GM12801 (cell line): ENCODE results near the gene NAGPA.

ENCODE experiments used
- TF ChIP-seq, protein P1 (sequence below): IDR thresholded peaks from one replicate; pipeline ENCODE4 v1.5.1; 2011; ENCODE audit warnings: control low read depth; ENCODE audit not compliant: insufficient read length; ENCODE audit errors: extremely low read depth

NAGPA gene

GRCh38 chr16:5011637-5012036, 22.1 kb downstream of the NAGPA start:
- TF ChIP-seq, protein P1, sequence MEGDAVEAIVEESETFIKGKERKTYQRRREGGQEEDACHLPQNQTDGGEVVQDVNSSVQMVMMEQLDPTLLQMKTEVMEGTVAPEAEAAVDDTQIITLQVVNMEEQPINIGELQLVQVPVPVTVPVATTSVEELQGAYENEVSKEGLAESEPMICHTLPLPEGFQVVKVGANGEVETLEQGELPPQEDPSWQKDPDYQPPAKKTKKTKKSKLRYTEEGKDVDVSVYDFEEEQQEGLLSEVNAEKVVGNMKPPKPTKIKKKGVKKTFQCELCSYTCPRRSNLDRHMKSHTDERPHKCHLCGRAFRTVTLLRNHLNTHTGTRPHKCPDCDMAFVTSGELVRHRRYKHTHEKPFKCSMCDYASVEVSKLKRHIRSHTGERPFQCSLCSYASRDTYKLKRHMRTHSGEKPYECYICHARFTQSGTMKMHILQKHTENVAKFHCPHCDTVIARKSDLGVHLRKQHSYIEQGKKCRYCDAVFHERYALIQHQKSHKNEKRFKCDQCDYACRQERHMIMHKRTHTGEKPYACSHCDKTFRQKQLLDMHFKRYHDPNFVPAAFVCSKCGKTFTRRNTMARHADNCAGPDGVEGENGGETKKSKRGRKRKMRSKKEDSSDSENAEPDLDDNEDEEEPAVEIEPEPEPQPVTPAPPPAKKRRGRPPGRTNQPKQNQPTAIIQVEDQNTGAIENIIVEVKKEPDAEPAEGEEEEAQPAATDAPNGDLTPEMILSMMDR, result no peak

DNA sequence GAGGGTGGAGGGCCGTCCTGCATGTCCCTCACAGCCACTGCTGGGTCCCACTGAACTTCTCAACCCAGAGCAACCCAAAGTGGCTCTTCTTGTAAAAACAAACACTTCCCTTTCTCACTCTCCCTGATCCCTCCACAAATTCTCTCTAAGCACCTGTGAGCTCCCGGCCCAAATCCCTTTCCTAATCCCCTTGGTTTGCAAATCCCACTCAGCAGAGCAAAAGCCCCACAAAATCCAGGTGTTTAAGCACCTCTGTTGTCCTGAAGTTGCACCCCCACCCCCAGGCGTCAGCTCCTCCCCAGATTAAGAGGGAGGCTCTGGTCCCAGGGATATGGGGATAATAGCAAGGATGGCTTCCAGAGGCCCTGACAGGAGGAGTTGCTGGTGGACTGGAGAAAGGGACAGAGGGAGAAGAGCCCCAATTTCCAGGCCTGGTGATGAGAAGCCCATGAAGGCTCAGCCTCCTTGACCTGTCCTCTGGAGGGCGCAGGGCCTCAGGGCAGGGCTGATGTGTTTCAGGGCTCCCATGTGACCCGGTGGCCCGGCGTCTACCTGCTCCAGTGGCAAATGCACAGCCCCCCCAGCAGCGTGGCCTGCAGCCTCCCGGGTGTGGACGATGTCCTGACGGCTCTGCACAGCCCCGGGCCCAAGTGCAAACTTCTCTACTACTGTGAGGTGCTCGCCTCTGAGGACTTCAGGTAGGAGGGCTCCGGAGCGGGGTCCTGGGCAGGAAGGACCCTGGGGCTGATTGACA, 23.0 kb downstream of the NAGPA start:
- TF ChIP-seq, protein P1, result no peak

GRCh38 chr16:5008311-5008731, 25.4 kb downstream of the NAGPA start:
- TF ChIP-seq, protein P1, result no peak

DNA sequence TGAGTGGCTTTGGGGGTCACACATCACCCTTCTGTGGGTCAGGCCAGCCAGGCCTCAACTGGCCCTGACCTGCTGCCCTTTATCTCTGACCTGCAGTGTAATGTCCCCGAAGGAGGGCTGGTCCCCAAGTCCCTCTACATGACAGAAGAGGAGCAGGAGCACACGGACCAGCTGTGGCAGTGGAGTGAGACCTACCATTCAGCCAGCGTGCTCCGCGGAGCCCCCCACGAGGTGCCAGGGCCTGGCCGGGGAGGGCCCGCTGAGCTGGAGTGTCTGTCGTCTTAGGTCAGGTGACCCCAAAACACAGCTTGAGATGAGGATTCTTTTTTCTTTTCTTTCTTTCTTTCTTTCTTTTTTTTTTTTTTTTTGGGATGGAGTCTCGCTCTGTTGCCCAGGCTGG, 26.5 kb downstream of the NAGPA start:
- TF ChIP-seq, protein P1, result no peak

DNA sequence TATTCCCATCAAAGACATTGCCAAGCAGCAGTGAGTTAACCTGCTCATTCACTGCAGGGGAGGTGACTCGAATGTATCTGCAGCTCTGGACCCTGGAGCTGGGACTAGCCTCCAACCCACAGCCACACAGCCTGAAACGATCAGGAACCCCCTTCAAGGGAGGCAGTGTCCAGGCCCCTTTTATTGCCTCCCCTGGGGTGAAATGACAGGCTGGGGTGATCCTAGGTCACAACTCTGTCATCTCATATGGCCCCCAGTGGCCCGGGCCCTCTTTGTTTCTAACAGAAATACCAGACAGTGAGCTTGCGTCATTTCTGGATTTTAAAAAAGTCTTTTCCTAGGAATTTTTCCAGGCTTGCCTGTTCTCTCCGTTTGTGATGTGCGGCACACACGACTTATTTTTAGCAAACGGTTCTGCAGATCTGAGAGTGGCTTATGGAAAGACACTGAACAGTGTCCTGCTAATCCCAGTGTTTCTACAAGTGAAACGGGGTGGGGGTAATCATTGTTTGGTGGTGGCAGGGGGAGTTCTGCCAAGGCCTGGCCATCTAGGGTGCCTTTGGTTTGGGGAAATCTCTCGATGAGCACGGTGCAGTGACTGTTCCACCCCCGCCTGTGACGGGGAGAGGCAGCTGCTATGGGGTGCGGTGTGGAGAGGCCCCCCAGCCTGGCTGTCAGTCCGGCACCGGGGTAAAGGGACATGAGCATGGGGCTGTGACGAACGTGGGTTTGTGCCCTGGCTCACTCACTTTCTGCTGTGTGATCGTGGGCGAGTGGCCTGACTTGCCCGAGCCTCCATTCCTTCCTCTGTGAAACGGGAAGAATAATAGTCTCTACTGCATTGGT, 27.2 kb downstream of the NAGPA start:
- TF ChIP-seq, protein P1, result no peak

- TF ChIP-seq, protein P1, result no peak
Measured at GRCh38 chr16:5005916-5006315, 27.8 kb downstream of the NAGPA start.

GRCh38 chr16:5004311-5004710, 29.4 kb downstream of the NAGPA start:
- TF ChIP-seq, protein P1, result no peak
